ENCODE results near the gene SNX19.
"Not testable (repeated sequence)": the region's sequence is repeated elsewhere in the genome, so short reads cannot be mapped to it uniquely, and the experiment has no call there.

The SNX19 gene

DNA sequence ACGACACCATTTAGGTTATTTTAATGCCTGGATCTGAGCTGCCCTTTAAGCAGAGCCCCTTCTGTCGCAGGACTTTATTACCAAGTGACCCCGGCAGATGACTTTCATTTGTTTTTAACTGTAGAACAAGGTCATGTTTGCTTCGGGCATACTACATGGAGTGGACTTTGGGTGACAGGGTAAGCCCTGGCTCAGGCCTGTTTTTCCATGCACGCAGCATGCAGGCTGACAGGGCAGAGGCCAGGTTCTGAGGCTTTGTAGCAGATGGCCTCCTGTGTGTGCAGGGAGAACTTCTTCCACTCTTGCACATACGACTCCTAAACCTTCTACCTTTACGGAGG is 50.5 kb downstream of the SNX19 start:
- H3K27ac ChIP-seq (ENCODE audit: insufficient read depth, low read depth, low read length, poor library complexity, severe bottlenecking) = no peak overlapping the region
- no peaks in the 10 kb centered on the region for H3K27me3 ChIP-seq (ENCODE audit: control insufficient read depth, insufficient read depth, low read length, poor library complexity, severe bottlenecking)
- WGBS, 2 experiments = 92 to 93% methylated on average over 7 of the region's 7 CpGs
- no peak overlapping the region for H3K4me3 ChIP-seq (ENCODE audit: insufficient read depth, low read depth, low read length)
- peaks cover 9% of the 10 kb centered on the region for H3K4me1 ChIP-seq (ENCODE audit: control insufficient read depth, insufficient read depth, low read length)
- no peaks in the 10 kb centered on the region for H3K36me3 ChIP-seq (ENCODE audit: control insufficient read depth, insufficient read depth, low read length)
- H3K9me3 ChIP-seq (ENCODE audit: control insufficient read depth, low read length) = no peaks in the 10 kb centered on the region

DNA sequence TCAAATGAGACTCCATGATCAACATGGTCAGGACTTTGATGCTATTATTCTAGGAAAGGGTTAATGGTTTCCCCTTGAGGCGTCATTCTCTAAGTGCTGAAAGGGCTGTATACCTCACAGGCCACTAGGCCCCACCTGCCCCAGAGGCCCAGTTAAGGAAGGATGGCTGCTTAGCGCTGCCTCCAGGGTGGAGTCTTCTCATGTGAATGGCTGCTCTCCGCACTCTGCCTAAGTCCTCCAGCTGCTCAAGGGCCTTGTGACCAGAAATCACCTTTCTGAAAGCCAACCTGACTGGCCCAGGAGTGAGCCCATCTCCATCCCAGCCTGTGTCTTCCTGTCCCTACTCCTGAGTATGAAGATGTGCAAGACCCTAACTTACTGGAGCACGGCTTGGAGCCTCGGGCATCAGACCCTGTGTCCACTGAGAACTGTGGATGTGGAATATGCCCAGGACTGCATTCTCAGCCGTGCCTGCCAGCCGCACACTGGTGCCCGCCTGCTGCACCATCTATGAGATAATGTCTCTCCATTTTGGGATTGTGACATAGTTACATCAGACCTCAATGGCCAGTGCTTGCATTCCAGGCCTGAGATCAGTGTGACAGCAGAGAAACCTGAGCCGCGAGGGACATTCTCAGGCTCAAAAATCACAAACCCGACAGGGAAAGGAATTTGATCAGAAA is 51.0 kb downstream of the SNX19 start:
- Histone ChIP-seq H3K4me3 (ENCODE audit: insufficient read depth, low read depth, low read length) (no peak overlapping the region), H3K27me3 (ENCODE audit: control insufficient read depth, insufficient read depth, low read length, poor library complexity, severe bottlenecking) (no peaks in the 10 kb centered on the region), H3K9me3 (ENCODE audit: control insufficient read depth, low read length) (no peaks in the 10 kb centered on the region), H3K4me1 (ENCODE audit: control insufficient read depth, insufficient read depth, low read length) (peaks cover 9% of the 10 kb centered on the region), H3K27ac (ENCODE audit: insufficient read depth, low read depth, low read length, poor library complexity, severe bottlenecking) (no peak overlapping the region), H3K36me3 (ENCODE audit: control insufficient read depth, insufficient read depth, low read length) (no peaks in the 10 kb centered on the region)
- 81 to 82% methylated on average over 11 of the region's 11 CpGs for WGBS, 2 experiments

DNA sequence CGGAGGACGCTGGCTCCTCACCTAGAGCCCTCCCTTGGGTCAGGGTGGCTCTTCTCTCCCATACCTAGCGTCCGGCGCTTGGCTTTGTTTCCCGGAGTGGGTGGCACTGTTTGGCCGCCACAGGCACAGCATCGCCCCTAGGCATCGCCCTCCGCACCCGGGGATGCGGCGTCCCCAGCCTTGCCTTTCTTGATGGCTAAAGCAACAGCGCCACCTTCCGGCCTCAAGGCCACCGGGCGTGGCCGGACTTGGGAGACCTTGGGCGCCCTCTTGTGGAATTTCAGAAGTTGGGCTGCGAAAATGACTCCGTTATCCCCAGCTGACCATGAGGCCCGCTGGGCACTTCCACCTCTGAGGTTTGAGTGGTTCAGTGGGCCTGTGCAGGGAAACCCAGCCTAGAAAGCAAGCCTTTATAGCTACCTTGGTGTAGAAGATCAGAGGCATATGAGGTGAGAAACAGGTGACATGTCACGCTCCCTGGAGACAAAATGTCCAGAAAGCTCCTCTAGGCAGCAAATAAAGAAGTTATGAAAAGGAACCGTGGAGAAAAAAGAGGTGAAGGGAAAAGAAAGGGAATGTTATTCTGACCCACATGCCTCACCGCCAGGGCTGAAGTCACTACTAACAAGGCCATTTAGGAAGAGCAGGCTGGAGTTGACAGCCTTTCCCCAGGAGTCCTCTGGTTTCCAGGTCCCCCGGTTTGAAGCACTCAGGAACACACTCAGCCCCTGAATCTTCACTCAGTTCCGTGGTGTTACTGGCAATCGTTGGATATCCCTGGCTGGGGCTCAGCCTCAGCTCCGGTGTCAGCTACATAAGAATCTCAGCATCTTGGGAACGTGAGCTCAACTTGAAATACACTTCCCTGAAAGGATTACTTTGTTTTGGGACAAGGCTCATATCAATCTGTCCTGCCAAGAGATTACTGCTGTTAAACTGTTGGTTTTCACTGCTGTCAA is 54.1 kb downstream of the SNX19 start:
- Histone ChIP-seq H3K36me3 (ENCODE audit: control insufficient read depth, insufficient read depth, low read length) (no peaks in the 10 kb centered on the region), H3K4me1 (ENCODE audit: control insufficient read depth, insufficient read depth, low read length) (peaks cover 5% of the 10 kb centered on the region), H3K27me3 (ENCODE audit: control insufficient read depth, insufficient read depth, low read length, poor library complexity, severe bottlenecking) (no peaks in the 10 kb centered on the region), H3K9me3 (ENCODE audit: control insufficient read depth, low read length) (no peaks in the 10 kb centered on the region), H3K4me3 (ENCODE audit: insufficient read depth, low read depth, low read length) (no peak overlapping the region), H3K27ac (ENCODE audit: insufficient read depth, low read depth, low read length, poor library complexity, severe bottlenecking) (no peak overlapping the region)
- 30 to 31% methylated on average over 30 of the region's 30 CpGs for WGBS, 2 experiments

DNA sequence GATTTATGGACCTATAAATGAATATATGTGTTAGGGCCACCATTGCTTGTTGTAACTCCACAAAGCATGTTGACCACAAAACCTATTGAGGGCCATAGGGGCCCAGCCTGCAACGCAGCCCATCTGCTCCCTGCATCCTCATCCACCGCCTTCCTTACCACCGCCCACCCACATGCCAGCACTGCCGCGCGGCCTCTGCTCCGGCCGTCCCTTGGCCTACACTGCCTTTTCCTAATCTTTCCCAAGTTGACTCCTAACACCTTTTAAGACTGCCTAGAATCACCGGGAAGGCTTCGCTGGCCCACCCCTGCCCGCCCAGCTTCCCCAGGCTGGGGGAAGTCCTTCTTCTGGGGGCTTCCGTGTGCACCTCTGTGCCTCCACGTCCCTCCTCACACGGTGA is 55.0 kb downstream of the SNX19 start:
- H3K9me3 ChIP-seq (ENCODE audit: control insufficient read depth, low read length) = no peaks in the 10 kb centered on the region
- H3K4me3 ChIP-seq (ENCODE audit: insufficient read depth, low read depth, low read length) = no peak overlapping the region
- H3K4me1 ChIP-seq (ENCODE audit: control insufficient read depth, insufficient read depth, low read length) = peaks cover 5% of the 10 kb centered on the region
- no peaks in the 10 kb centered on the region for H3K27me3 ChIP-seq (ENCODE audit: control insufficient read depth, insufficient read depth, low read length, poor library complexity, severe bottlenecking)
- 93% methylated on average over 14 of the region's 14 CpGs for WGBS, 2 experiments
- no peaks in the 10 kb centered on the region for H3K36me3 ChIP-seq (ENCODE audit: control insufficient read depth, insufficient read depth, low read length)
- H3K27ac ChIP-seq (ENCODE audit: insufficient read depth, low read depth, low read length, poor library complexity, severe bottlenecking) = no peak overlapping the region

- Histone ChIP-seq H3K27ac (ENCODE audit: insufficient read depth, low read depth, low read length, poor library complexity, severe bottlenecking) (no peak overlapping the region), H3K9me3 (ENCODE audit: control insufficient read depth, low read length) (no peaks in the 10 kb centered on the region), H3K4me3 (ENCODE audit: insufficient read depth, low read depth, low read length) (no peak overlapping the region), H3K27me3 (ENCODE audit: control insufficient read depth, insufficient read depth, low read length, poor library complexity, severe bottlenecking) (no peaks in the 10 kb centered on the region), H3K4me1 (ENCODE audit: control insufficient read depth, insufficient read depth, low read length) (peaks cover 2% of the 10 kb centered on the region), H3K36me3 (ENCODE audit: control insufficient read depth, insufficient read depth, low read length) (no peaks in the 10 kb centered on the region)
- WGBS, 2 experiments = 89 to 95% methylated on average over 1 of the region's 1 CpG
These were observed 56.4 kb downstream of the SNX19 start for GRCh38 chr11:130859886-130860285.

DNA sequence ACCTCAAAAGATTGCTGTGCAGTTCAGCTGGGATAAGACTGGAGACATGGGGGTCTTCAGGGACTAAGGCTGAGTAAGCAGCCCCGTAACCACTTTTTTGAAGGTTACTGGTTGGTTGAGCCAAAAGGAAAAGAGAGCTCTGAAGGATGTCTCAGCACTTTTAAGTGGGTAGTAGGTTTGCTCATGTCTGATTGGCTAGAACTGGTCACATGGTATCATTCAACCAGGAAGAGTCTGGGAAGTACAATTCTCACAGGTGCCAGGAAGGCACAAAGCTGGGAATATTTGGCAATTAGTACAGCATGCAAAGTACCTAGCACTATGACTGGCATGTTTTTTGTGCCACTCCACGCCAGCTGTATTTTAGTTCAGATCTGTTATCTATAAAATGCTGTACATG is 58.1 kb downstream of the SNX19 start:
- no peak overlapping the region for H3K27ac ChIP-seq (ENCODE audit: insufficient read depth, low read depth, low read length, poor library complexity, severe bottlenecking)
- H3K27me3 ChIP-seq (ENCODE audit: control insufficient read depth, insufficient read depth, low read length, poor library complexity, severe bottlenecking) = no peaks in the 10 kb centered on the region
- no peaks in the 10 kb centered on the region for H3K36me3 ChIP-seq (ENCODE audit: control insufficient read depth, insufficient read depth, low read length)
- no peaks in the 10 kb centered on the region for H3K9me3 ChIP-seq (ENCODE audit: control insufficient read depth, low read length)
- no peak overlapping the region for H3K4me3 ChIP-seq (ENCODE audit: insufficient read depth, low read depth, low read length)
- H3K4me1 ChIP-seq (ENCODE audit: control insufficient read depth, insufficient read depth, low read length) = no peaks in the 10 kb centered on the region
- WGBS, 2 experiments = 95 to 99% methylated on average over 2 of the region's 2 CpGs

DNA sequence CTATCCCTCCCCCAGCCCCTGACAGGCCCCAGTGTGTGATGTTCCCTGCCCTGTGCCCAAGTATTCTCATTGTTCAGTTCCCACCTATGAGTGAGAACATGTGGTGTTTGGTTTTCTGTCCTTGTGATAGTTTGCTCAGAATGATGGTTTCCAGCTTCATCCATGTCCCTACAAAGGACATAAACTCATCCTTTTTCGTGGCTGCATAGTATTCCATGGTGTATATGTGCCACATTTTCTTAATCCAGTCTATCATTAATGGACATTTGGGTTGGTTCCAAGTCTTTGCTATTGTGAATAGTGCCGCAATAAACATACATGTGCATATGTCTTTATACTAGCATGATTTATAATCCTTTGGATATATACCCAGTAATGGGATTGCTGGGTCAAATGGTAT is 60.6 kb downstream of the SNX19 start:
- not testable (repeated sequence) for H3K4me1 ChIP-seq (ENCODE audit: control insufficient read depth, insufficient read depth, low read length); H3K27ac ChIP-seq (ENCODE audit: insufficient read depth, low read depth, low read length, poor library complexity, severe bottlenecking); H3K36me3 ChIP-seq (ENCODE audit: control insufficient read depth, insufficient read depth, low read length); H3K4me3 ChIP-seq (ENCODE audit: insufficient read depth, low read depth, low read length); H3K27me3 ChIP-seq (ENCODE audit: control insufficient read depth, insufficient read depth, low read length, poor library complexity, severe bottlenecking); H3K9me3 ChIP-seq (ENCODE audit: control insufficient read depth, low read length)
- no CpG with 5 or more reads among the region's 2 CpGs for WGBS, 2 experiments

GRCh38 chr11:130854483-130854882 is 61.8 kb downstream of the SNX19 start:
- Histone ChIP-seq H3K4me3 (ENCODE audit: insufficient read depth, low read depth, low read length) (no peak overlapping the region), H3K36me3 (ENCODE audit: control insufficient read depth, insufficient read depth, low read length) (no peaks in the 10 kb centered on the region), H3K4me1 (ENCODE audit: control insufficient read depth, insufficient read depth, low read length) (no peaks in the 10 kb centered on the region), H3K27me3 (ENCODE audit: control insufficient read depth, insufficient read depth, low read length, poor library complexity, severe bottlenecking) (no peaks in the 10 kb centered on the region), H3K27ac (ENCODE audit: insufficient read depth, low read depth, low read length, poor library complexity, severe bottlenecking) (no peak overlapping the region), H3K9me3 (ENCODE audit: control insufficient read depth, low read length) (no peaks in the 10 kb centered on the region)
- WGBS, 2 experiments = 93 to 95% methylated on average over 2 to 3 of the region's 4 CpGs

DNA sequence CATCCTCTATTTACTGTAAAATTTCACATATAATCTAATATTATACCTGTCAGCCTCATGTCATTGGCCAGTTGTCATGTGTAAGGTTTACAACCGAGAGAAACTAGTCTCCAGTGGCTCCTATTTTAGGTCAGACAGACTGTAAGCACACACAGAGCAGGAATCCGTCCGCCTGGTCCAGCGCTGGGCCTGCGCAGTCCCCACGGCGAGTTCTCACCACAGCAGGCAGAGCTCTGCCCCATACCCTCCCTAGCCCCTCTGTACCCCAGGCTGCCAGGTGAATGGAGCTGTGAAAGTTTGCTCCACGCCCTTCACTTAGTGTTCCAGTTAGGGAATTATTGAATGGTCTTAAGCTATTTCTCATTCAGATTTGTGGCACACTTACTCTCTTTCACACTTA is 63.7 kb downstream of the SNX19 start:
- H3K4me1 ChIP-seq (ENCODE audit: control insufficient read depth, insufficient read depth, low read length) = no peaks in the 10 kb centered on the region
- H3K9me3 ChIP-seq (ENCODE audit: control insufficient read depth, low read length) = no peaks in the 10 kb centered on the region
- H3K4me3 ChIP-seq (ENCODE audit: insufficient read depth, low read depth, low read length) = no peak overlapping the region
- H3K36me3 ChIP-seq (ENCODE audit: control insufficient read depth, insufficient read depth, low read length) = no peaks in the 10 kb centered on the region
- WGBS, 2 experiments = 78 to 80% methylated on average over 8 of the region's 8 CpGs
- H3K27ac ChIP-seq (ENCODE audit: insufficient read depth, low read depth, low read length, poor library complexity, severe bottlenecking) = no peak overlapping the region
- no peaks in the 10 kb centered on the region for H3K27me3 ChIP-seq (ENCODE audit: control insufficient read depth, insufficient read depth, low read length, poor library complexity, severe bottlenecking)

- Histone ChIP-seq H3K27me3 (ENCODE audit: control insufficient read depth, insufficient read depth, low read length, poor library complexity, severe bottlenecking) (no peaks in the 10 kb centered on the region), H3K36me3 (ENCODE audit: control insufficient read depth, insufficient read depth, low read length) (no peaks in the 10 kb centered on the region), H3K4me1 (ENCODE audit: control insufficient read depth, insufficient read depth, low read length) (no peaks in the 10 kb centered on the region), H3K4me3 (ENCODE audit: insufficient read depth, low read depth, low read length) (no peak overlapping the region), H3K9me3 (ENCODE audit: control insufficient read depth, low read length) (no peaks in the 10 kb centered on the region), H3K27ac (ENCODE audit: insufficient read depth, low read depth, low read length, poor library complexity, severe bottlenecking) (no peak overlapping the region)
- 92 to 94% methylated on average over 5 to 6 of the region's 6 CpGs for WGBS, 2 experiments
These were observed 65.9 kb downstream of the SNX19 start for GRCh38 chr11:130850185-130850944.

Data from ectodermal cell (in vitro differentiated cells).